PC-9 (cell line): ENCODE results near the gene KRTAP9-2.
"Not testable (repeated sequence)": the region's sequence is repeated elsewhere in the genome, so short reads cannot be mapped to it uniquely, and the experiment has no call there.

Source experiments
- CTCF ChIP-seq: fragments of 200-600 bp; sonication (generic); conservative IDR thresholded peaks from 2 replicates; pipeline ENCODE4 v1.6.1; 2017; ENCODE audit warnings: mixed run types, antibody characterized with exemption, mild to moderate bottlenecking, moderate library complexity
- EZH2 ChIP-seq: fragments of 200-600 bp; sonication (generic); IDR thresholded peaks from 2 replicates; pipeline ENCODE4 v1.8.0; 2017; ENCODE audit warnings: antibody characterized with exemption, low read depth

GRCh38 chr17:41249637-41250240 is 23.3 kb downstream of the KRTAP9-2 start, which contains the start of gene KRTAP9-4:
- TF ChIP-seq CTCF, EZH2: not testable (repeated sequence)
